ENCODE data around the gene SIRT4. TPM values are rescaled to one million over a fixed set of nuclear protein-coding genes. Genes with fewer than 3 reads are reported as not detected.

Gene SIRT4
- polyA plus RNA-seq, 1 of the 3 experiments (the other 2 are of a cell fraction): 1.1 TPM

DNA sequence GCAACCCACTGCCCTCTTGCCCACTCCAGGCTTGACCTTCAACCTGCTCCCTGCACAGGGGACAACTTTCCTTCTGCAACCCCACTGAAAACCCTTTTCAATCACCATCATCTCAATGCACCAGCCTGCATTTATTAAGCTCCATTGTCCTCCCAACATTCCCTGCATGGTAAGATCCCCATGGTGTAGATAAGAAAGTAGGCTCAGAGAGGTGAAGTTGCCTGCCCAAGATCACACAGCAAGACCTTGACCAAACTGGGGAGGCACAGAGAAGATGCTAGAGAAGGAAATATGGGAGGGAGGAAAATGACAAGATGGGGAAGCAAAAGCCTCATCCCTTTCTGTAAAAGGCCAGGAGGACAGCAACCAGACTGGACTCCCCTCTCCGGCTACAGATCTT lies 57.0 kb downstream of the SIRT4 start:
- CTCF ChIA-PET: interaction anchor here (1.1 kb wide), 2 partner anchors 71 to 108 kb away, joined by 4 to 9 read pairs; no protein-coding TSS in a partner anchor
- Histone ChIP-seq H3K4me1 (ENCODE audit: control insufficient read depth in 1 of 2, insufficient read depth in 2 of 2, low read depth in 1 of 2, low read length in 1 of 2) (peaks cover 0 to 30% of the 10 kb centered on the region in 2 experiments; a peak in 1 of 4 replicates), H3K79me2 (ENCODE audit: insufficient read depth) (no peaks in the 10 kb centered on the region), H3K9me2 (no peaks in the 10 kb centered on the region), H3K27me3 (ENCODE audit: insufficient read depth) (no peaks in the 10 kb centered on the region), H4K20me1 (ENCODE audit: insufficient read depth) (no peaks in the 10 kb centered on the region), H3K9ac (no peak overlapping the region), H2AFZ (ENCODE audit: low read depth) (no peak overlapping the region), H3K9me3 (no peaks in the 10 kb centered on the region), H3K36me3 (replicated peaks in 1 of 2; ENCODE audit: control insufficient read depth in 1 of 2, insufficient read depth in 2 of 2, low read length in 1 of 2) (no peaks in the 10 kb centered on the region), H3F3A (replicated peaks; ENCODE audit: insufficient read depth) (no peaks in the 10 kb centered on the region), H3K4me2 (no peak overlapping the region), H3K4me3 (ENCODE audit: low read depth in 2 of 2, low read length in 1 of 2) (no peak overlapping the region), H3K27ac (ENCODE audit: low read depth in 2 of 2, low read length in 1 of 2) (no peak overlapping the region)
- POLR2A ChIA-PET: no interaction called here
- TF ChIP-seq RXRA (IDR thresholded peaks at IDR 0.05; ENCODE audit: borderline replicate concordance, low read depth) (no peak), RFX5 (IDR thresholded peaks at IDR 0.05; ENCODE audit: low read length) (no peak), ZBTB33 (IDR thresholded peaks at IDR 0.05; ENCODE audit: borderline replicate concordance, low read depth) (no peak), TEAD4 (IDR thresholded peaks at IDR 0.05; ENCODE audit: borderline replicate concordance, insufficient read depth) (no peak), SMC3 (IDR thresholded peaks at IDR 0.05; ENCODE audit: low read depth, low read length) (no peak), MEF2A (IDR thresholded peaks at IDR 0.05; ENCODE audit: borderline replicate concordance, low read depth) (no peak), NRF1 (IDR thresholded peaks at IDR 0.05; ENCODE audit: low read depth, low read length) (no peak), EP300 (IDR thresholded peaks at IDR 0.05; ENCODE audit: borderline replicate concordance in 1 of 2, low read depth in 1 of 2, low read length in 1 of 2) (no peak)
- no peak for DNase-seq
- WGBS (ENCODE audit: low lambda C conversion rate): 100% methylated on average over 1 of the region's 1 CpG

DNA sequence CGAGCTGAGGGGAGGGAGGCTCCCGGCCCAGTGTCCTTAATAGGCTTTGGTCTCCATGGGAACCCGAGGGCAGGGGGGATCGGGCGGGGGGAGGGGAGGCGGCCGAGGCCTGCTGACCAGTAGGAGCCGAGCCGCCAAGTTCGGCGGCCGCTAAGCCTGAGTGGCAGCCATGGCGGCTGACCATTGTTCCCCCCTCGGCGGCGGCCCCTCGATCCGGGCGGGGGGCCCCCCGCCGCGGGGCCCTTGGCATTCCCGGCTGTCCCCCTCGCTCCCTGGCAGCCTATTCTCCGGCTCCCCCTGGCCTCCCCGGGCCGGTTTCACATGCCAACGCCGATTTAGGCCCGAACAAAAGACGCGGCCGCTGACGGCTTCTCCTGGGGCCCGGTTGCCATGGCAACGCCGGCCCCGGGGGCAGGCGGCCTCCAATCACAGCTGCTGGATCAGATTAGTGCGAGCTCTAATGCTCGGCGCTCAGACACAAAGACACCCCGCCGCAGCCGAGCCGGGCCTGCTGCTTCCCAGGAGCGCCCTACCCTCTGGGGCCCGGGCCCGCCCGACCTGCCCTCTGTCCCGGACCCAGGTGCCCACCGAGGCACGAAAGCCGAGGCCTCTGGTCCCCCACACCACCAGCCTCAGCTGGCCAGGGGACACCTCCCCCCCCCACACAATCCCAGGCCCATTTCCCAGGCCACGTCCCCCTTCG lies 59.5 kb downstream of the SIRT4 start:
- DNase-seq: peak; percentile 98
- Histone ChIP-seq H3K27ac (ENCODE audit: low read depth in 2 of 2, low read length in 1 of 2) (peak overlapping the region in 1 of 2 experiments; percentile 81; a peak in 2 of 4 replicates), H4K20me1 (ENCODE audit: insufficient read depth) (no peaks in the 10 kb centered on the region), H3K27me3 (ENCODE audit: insufficient read depth) (peaks cover 4% of the 10 kb centered on the region), H3K4me3 (ENCODE audit: low read depth in 2 of 2, low read length in 1 of 2) (peak overlapping the region in 1 of 2 experiments; percentile 24; a peak in 2 of 4 replicates), H3K4me2 (no peak overlapping the region), H2AFZ (ENCODE audit: low read depth) (no peak overlapping the region), H3K36me3 (replicated peaks in 1 of 2; ENCODE audit: control insufficient read depth in 1 of 2, insufficient read depth in 2 of 2, low read length in 1 of 2) (no peaks in the 10 kb centered on the region), H3K9me3 (no peaks in the 10 kb centered on the region), H3K9ac (no peak overlapping the region), H3K79me2 (ENCODE audit: insufficient read depth) (no peaks in the 10 kb centered on the region), H3K4me1 (ENCODE audit: control insufficient read depth in 1 of 2, insufficient read depth in 2 of 2, low read depth in 1 of 2, low read length in 1 of 2) (peaks cover 0 to 34% of the 10 kb centered on the region in 2 experiments; a peak in 1 of 4 replicates), H3K9me2 (no peaks in the 10 kb centered on the region), H3F3A (replicated peaks; ENCODE audit: insufficient read depth) (no peaks in the 10 kb centered on the region)
- TF ChIP-seq RFX5 (IDR thresholded peaks at IDR 0.05; ENCODE audit: low read length) (peak; percentile 94), ELF1 (IDR thresholded peaks at IDR 0.05) (no peak), FOXJ3 (CRISPR knock-in tag; IDR thresholded peaks at IDR 0.05) (no peak), CHD2 (IDR thresholded peaks at IDR 0.05; ENCODE audit: low read length, partially characterized antibody) (no peak), MXI1 (IDR thresholded peaks at IDR 0.05; ENCODE audit: low read depth, low read length) (peak; percentile 40; the same call in 1 of the 2 replicates), RCOR1 (IDR thresholded peaks at IDR 0.05; ENCODE audit: low read length) (peak; percentile 41; the same call in 1 of the 2 replicates)
- CTCF ChIA-PET: interaction anchor here (0.9 to 9.0 kb wide), 5 partner anchors 34 to 700 kb away, joined by 3 to 95 read pairs (median 4); partner anchors contain the start of genes PLA2G1B and SIRT4
- POLR2A ChIA-PET: interaction anchor here (0.6 to 2.4 kb wide), 6 partner anchors 9 to 160 kb away, joined by 3 to 8 read pairs (median 4); partner anchors contain the start of genes COX6A1, RNU4-2 and RPLP0
- 49% methylated on average over 11 of the region's 56 CpGs for WGBS (ENCODE audit: low lambda C conversion rate)

Small RNAs within 50 kb of the gene (small RNA-seq; reads per million reads assigned to genes)
- 7.5 to 85.1 (median 18.5) reads per million in 7 experiments for gene RNU4-1
- 24.1 to 582 (median 58.4) reads per million in 7 experiments for gene RNU4-2
- gene RNU6-1088P: 0 reads per million in 7 experiments

Other genes starting within 250 kb of the SIRT4 start
- 41.8 and 45.3 TPM in 2 replicates for gene RAB35, start 185.6 kb upstream of the SIRT4 start, polyA plus RNA-seq (2012; rRNA removed)
- 41.2 and 54.4 TPM in 2 replicates for gene GCN1, start 107.6 kb upstream of the SIRT4 start, polyA plus RNA-seq (2012; rRNA removed)
- gene RPLP0, start 101.2 kb upstream of the SIRT4 start, polyA plus RNA-seq (2012; rRNA removed): 5,975 and 6,606 TPM in 2 replicates
- gene PXN, start 36.6 kb upstream of the SIRT4 start, polyA plus RNA-seq (2012; rRNA removed): 63.0 and 89.0 TPM in 2 replicates
- gene RNU4-2, start 10.4 kb upstream of the SIRT4 start, polyA plus RNA-seq (2012; rRNA removed): not detected in 2 replicates
- not detected in 2 replicates for gene RNU4-1, start 9.1 kb upstream of the SIRT4 start, polyA plus RNA-seq (2012; rRNA removed)
- gene PLA2G1B, start 25.5 kb downstream of the SIRT4 start, polyA plus RNA-seq (2012; rRNA removed): not detected in 2 replicates
- gene MSI1, start 66.8 kb downstream of the SIRT4 start, polyA plus RNA-seq (2012; rRNA removed): 1.3 and 1.7 TPM in 2 replicates
- gene COX6A1, start 135.8 kb downstream of the SIRT4 start, polyA plus RNA-seq (2012; rRNA removed): 1,149 and 1,199 TPM in 2 replicates
- gene TRIAP1, start 144.1 kb downstream of the SIRT4 start, polyA plus RNA-seq (2012; rRNA removed): 34.1 and 48.2 TPM in 2 replicates
- gene GATC, start 144.1 kb downstream of the SIRT4 start, polyA plus RNA-seq (2012; rRNA removed): 10.6 and 12.4 TPM in 2 replicates
- gene SRSF9, start 167.4 kb downstream of the SIRT4 start, polyA plus RNA-seq (2012; rRNA removed): 164 and 210 TPM in 2 replicates
- 596 and 607 TPM in 2 replicates for gene DYNLL1, start 193.8 kb downstream of the SIRT4 start, polyA plus RNA-seq (2012; rRNA removed)
- gene COQ5, start 226.8 kb downstream of the SIRT4 start, polyA plus RNA-seq (2012; rRNA removed): 28.0 and 39.0 TPM in 2 replicates
- gene RNF10, start 232.0 kb downstream of the SIRT4 start, polyA plus RNA-seq (2012; rRNA removed): 118 and 122 TPM in 2 replicates

Measured in SK-N-SH (cell line).